ENCODE data around the gene RIGI. TPM values are rescaled to one million over a fixed set of nuclear protein-coding genes. Genes with fewer than 3 reads are reported as not detected.

The RIGI gene
- total RNA-seq, 4 donors from 2014 or later: 12.7 to 38.9 (median 21.1) TPM

DNA sequence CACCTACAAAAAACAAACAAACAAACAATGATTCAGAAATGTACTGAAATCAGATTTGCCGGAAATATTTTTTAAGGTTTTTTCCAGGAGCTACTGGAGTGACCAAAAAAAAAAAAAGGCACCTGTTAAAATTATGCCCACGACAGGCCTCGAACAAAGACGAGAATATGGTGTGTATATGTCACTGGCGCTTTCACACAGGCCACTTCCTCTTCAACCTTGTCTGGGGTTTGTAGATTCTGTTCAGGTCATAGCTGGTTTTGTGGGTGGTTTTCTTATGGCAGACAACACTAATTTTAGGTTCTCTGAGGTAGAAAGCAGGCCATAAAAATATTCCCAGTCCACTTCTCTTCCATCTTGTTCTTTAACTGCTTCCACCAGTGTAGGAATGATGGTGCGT lies 40.0 kb upstream of the RIGI start:
- Histone ChIP-seq H3K36me3 (peaks cover 0 to 20% (median 8%) of the 10 kb centered on the region in 4 donors), H3K4me1 (peaks cover 0 to 1% (median under 1%) of the 10 kb centered on the region in 4 donors), H3K27me3 (no peaks in the 10 kb centered on the region), H3K9me3 (no peaks in the 10 kb centered on the region), H3K27ac (no peak overlapping the region), H3K4me3 (no peak overlapping the region)
- TF ChIP-seq, protein P1, sequence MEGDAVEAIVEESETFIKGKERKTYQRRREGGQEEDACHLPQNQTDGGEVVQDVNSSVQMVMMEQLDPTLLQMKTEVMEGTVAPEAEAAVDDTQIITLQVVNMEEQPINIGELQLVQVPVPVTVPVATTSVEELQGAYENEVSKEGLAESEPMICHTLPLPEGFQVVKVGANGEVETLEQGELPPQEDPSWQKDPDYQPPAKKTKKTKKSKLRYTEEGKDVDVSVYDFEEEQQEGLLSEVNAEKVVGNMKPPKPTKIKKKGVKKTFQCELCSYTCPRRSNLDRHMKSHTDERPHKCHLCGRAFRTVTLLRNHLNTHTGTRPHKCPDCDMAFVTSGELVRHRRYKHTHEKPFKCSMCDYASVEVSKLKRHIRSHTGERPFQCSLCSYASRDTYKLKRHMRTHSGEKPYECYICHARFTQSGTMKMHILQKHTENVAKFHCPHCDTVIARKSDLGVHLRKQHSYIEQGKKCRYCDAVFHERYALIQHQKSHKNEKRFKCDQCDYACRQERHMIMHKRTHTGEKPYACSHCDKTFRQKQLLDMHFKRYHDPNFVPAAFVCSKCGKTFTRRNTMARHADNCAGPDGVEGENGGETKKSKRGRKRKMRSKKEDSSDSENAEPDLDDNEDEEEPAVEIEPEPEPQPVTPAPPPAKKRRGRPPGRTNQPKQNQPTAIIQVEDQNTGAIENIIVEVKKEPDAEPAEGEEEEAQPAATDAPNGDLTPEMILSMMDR (IDR thresholded peaks at IDR 0.05): no peak
- no peak for TF ChIP-seq POLR2AphosphoS5 (IDR thresholded peaks at IDR 0.05)
- in situ Hi-C loops (cut with MboI; ENCODE audit: low pct_ligation_motif_present in 1 of 4, low pct_unique_long_range_greater_than_20kb in 1 of 4, low sequenced_read_pairs in 3 of 4) (no loop called here), intact Hi-C loops (cut with DNase I; ENCODE audit: low total_unique reads) (no loop called here)
- no peak for DNase-seq
- WGBS, 2 donors (ENCODE audit: low coverage in 1 of 2): 83 to 90% methylated on average over 2 to 6 of the region's 6 CpGs

DNA sequence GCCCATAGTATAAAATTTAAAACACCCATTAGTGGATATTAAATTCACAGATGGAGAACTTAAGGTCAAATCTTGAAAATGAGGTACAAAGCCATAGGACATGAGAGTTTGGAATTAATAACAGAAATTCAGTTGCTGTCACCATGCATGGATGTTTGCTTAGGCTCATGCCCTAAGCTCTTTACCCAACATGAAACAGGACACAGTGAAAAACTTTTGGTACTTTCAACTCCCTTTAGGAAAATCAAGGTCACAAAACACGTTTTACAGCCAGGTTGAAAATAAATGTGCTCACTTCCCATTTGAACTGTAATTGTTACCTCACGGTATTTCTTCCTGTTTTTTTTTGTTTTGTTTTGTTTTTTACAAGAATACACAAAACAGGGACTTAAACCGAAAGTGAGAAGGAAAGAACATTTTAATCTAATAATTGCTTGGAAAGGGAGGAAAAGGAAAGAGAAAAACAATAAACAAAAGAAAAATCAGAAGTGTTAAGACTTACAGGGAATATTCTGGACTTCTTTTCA lies 32.5 kb upstream of the RIGI start:
- Histone ChIP-seq H3K9me3 (no peaks in the 10 kb centered on the region), H3K27ac (no peak overlapping the region), H3K27me3 (no peaks in the 10 kb centered on the region), H3K4me1 (peaks cover 0 to 2% (median under 1%) of the 10 kb centered on the region in 4 donors), H3K36me3 (peaks cover 0 to 4% (median 0%) of the 10 kb centered on the region in 4 donors), H3K4me3 (no peak overlapping the region)
- no peak for TF ChIP-seq POLR2AphosphoS5 (IDR thresholded peaks at IDR 0.05)
- TF ChIP-seq POLR2A (IDR thresholded peaks at IDR 0.05): no peak
- TF ChIP-seq, protein P1 (IDR thresholded peaks at IDR 0.05): no peak
- TF ChIP-seq EP300 (IDR thresholded peaks at IDR 0.05; ENCODE audit: low read depth): no peak
- DNase-seq: no peak
- WGBS, 2 donors (ENCODE audit: low coverage in 1 of 2): 42 to 61% methylated on average over 3 of the region's 3 CpGs
- in situ Hi-C loops (cut with MboI; ENCODE audit: low pct_ligation_motif_present in 1 of 4, low pct_unique_long_range_greater_than_20kb in 1 of 4, low sequenced_read_pairs in 3 of 4) (no loop called here), intact Hi-C loops (cut with DNase I; ENCODE audit: low total_unique reads) (no loop called here)

DNA sequence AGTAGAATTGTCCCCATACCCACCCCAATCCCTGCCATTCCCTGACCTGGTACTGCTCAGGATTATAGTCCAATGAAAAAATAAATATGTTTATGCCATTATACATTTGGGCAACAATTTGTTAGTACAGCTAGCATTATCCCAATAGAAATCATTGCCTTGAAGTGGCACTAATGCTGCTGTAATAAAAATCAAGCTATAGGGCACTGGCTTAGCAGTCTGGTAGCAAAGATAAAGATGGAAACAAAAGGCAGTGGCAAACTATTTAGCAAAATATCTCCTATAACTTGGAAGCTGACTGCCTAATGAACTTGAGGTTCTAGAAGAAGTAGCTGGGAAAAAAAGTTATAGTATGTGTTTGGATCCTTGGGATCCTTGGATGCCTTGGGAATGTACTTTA lies 28.6 kb upstream of the RIGI start:
- DNase-seq: no peak
- no peaks in the 10 kb centered on the region for H3K9me3 ChIP-seq
- TF ChIP-seq, protein P1 (IDR thresholded peaks at IDR 0.05): no peak
- TF ChIP-seq EP300 (IDR thresholded peaks at IDR 0.05; ENCODE audit: low read depth): no peak
- no peak for TF ChIP-seq POLR2AphosphoS5 (IDR thresholded peaks at IDR 0.05)
- no peak for TF ChIP-seq POLR2A (IDR thresholded peaks at IDR 0.05)
- H3K4me1 ChIP-seq: peaks cover 11 to 18% (median 15%) of the 10 kb centered on the region in 4 donors
- in situ Hi-C loops (cut with MboI; ENCODE audit: low pct_ligation_motif_present in 1 of 4, low pct_unique_long_range_greater_than_20kb in 1 of 4, low sequenced_read_pairs in 3 of 4) (no loop called here), intact Hi-C loops (cut with DNase I; ENCODE audit: low total_unique reads) (no loop called here)
- no peaks in the 10 kb centered on the region for H3K36me3 ChIP-seq
- H3K27ac ChIP-seq: no peak overlapping the region
- H3K4me3 ChIP-seq: no peak overlapping the region
- no peaks in the 10 kb centered on the region for H3K27me3 ChIP-seq

DNA sequence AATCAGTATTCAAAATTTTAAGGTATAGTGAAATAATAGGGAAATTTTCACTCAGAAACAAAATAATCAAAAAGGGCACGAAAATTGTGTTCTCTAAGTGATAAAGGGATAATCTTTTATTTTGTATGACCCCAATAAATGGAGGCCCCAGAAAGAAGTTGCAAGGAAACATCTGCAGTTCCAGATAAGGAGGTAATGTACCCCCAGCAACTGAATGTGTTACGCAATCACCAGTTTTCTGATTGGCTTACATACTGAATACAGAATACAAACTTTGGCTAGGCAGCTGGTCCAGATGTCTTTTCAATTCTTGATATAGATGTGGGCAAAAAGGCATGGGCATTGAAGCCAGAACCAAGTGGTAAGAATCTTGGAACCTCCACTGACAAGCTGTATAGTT lies 28.1 kb upstream of the RIGI start:
- in situ Hi-C loops (cut with MboI; ENCODE audit: low pct_ligation_motif_present in 1 of 4, low pct_unique_long_range_greater_than_20kb in 1 of 4, low sequenced_read_pairs in 3 of 4) (no loop called here), intact Hi-C loops (cut with DNase I; ENCODE audit: low total_unique reads) (no loop called here)
- H3K36me3 ChIP-seq: no peaks in the 10 kb centered on the region
- H3K27me3 ChIP-seq: no peaks in the 10 kb centered on the region
- H3K9me3 ChIP-seq: no peaks in the 10 kb centered on the region
- H3K27ac ChIP-seq: no peak overlapping the region
- H3K4me1 ChIP-seq: peaks cover 12 to 23% (median 19%) of the 10 kb centered on the region in 4 donors
- 78 to 86% methylated on average over 2 of the region's 2 CpGs for WGBS, 2 donors (ENCODE audit: low coverage in 1 of 2)
- DNase-seq: no peak
- TF ChIP-seq POLR2AphosphoS5 (IDR thresholded peaks at IDR 0.05): no peak
- TF ChIP-seq POLR2A (IDR thresholded peaks at IDR 0.05): no peak
- no peak for TF ChIP-seq EP300 (IDR thresholded peaks at IDR 0.05; ENCODE audit: low read depth)
- TF ChIP-seq, protein P1 (IDR thresholded peaks at IDR 0.05): no peak
- H3K4me3 ChIP-seq: no peak overlapping the region

Data from transverse colon (tissue), 4 donors.